NCI-H187 treated with DMSO at 0.1 percent for 48 hours (cell line): ENCODE measurements around the gene EPHA6.
"Not testable (repeated sequence)": the region's sequence is repeated elsewhere in the genome, so short reads cannot be mapped to it uniquely, and the experiment has no call there.

Source experiments
- DNase-seq: peaks from one replicate; lab custom pipeline; 2025; lab: John Stamatoyannopoulos, UW

The EPHA6 gene

GRCh38 chr3:97181704-97182103, 367.3 kb downstream of the EPHA6 start:
- no peak for DNase-seq

- DNase-seq: no peak
Measured at GRCh38 chr3:97187771-97188170, 373.4 kb downstream of the EPHA6 start.

- DNase-seq: no peak
Measured at GRCh38 chr3:97189835-97190234, 375.4 kb downstream of the EPHA6 start.

GRCh38 chr3:97197083-97197482, 382.7 kb downstream of the EPHA6 start:
- no peak for DNase-seq

- no peak for DNase-seq
Measured at GRCh38 chr3:97197830-97198229, 383.4 kb downstream of the EPHA6 start.

GRCh38 chr3:97200387-97200786, 386.0 kb downstream of the EPHA6 start:
- no peak for DNase-seq

DNA sequence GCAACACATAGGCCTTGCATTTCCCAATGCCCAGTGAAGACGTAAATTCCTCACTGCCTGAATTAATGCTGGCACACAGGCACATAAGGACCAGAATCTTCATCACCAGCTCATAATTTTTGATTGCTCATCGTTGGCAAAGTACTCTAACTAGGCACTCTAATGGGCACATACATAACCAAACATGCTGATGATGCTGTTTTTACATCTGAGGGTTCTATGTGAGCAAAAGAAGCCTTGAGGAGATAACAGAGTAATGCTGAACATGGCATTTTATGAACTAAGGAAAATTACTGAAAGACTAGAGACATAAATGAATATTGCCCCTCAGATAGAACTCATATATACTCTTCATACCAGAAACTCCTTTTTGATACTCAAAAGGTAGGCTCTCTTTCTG, 387.4 kb downstream of the EPHA6 start:
- no peak for DNase-seq

- no peak for DNase-seq
Measured at GRCh38 chr3:97228966-97229365, 414.6 kb downstream of the EPHA6 start.

DNA sequence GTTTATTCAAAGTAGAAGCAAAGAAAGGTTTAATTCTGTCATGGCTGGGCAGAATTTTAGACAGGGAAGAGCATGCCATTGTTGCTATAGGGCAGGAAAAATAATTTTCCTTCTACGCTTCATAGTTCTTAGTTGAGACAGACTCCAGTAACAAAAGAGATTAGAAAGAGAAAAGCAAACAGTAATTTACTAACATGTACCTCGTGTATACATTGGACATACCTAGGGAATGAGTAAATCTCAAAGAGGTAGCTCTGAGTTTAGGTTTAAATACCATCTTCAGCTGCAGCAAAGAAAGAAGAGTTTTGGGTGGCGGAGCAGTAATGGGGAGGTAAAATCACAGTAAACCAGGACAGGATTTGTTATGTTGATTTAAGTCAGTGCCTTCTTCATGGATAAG, 416.1 kb downstream of the EPHA6 start:
- no peak for DNase-seq

DNA sequence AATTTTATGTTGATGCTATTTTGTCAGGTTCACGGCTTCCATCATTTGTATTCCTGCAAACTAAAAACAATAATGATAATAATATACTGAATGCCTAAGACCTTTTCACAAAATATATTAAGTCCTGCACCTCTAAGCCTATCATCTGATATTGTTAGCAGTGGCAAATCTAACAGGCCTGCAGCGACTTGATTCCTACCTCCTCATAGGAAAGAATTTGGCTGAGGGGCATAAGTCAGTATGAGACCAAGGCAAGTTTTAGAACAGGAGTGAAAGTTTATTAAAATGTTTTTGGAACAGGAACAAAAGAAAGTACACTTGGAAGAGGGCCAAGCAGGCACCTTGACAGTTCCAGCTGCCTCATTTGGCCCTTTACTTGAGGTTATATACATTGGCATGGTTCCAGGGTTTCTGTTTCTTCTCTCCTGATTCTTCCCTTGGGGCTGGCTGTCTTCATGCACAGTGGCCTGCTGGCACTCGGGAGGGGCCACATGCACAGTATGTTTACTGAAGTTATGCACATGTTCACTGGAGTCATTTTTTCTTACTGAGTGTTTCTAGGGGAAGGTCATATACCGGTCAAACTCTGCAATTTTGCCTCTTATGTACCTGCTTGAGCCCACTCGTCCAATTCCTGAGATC, 418.1 kb downstream of the EPHA6 start:
- DNase-seq: no peak

GRCh38 chr3:97235179-97235578, 420.8 kb downstream of the EPHA6 start:
- DNase-seq: no peak

GRCh38 chr3:97235611-97236315, 421.4 kb downstream of the EPHA6 start:
- no peak for DNase-seq

DNA sequence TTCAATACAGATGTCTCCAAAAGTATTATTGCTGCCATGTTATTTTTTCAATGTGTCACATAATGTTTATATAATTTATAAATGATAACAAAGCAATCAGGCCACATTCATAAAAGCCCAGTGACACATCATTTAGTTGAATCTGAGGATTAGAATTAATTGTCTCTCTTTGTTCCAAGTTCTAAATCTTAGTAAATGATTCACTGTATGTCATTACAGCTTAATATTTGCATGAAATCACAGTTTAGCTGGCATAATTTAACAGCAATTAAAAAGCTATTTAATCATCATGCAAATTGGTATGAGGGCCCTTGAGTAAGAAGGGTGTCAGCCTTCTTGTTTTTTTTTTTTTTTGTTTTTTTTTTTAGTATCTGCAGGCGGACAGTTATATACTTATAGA, 427.0 kb downstream of the EPHA6 start:
- no peak for DNase-seq

DNA sequence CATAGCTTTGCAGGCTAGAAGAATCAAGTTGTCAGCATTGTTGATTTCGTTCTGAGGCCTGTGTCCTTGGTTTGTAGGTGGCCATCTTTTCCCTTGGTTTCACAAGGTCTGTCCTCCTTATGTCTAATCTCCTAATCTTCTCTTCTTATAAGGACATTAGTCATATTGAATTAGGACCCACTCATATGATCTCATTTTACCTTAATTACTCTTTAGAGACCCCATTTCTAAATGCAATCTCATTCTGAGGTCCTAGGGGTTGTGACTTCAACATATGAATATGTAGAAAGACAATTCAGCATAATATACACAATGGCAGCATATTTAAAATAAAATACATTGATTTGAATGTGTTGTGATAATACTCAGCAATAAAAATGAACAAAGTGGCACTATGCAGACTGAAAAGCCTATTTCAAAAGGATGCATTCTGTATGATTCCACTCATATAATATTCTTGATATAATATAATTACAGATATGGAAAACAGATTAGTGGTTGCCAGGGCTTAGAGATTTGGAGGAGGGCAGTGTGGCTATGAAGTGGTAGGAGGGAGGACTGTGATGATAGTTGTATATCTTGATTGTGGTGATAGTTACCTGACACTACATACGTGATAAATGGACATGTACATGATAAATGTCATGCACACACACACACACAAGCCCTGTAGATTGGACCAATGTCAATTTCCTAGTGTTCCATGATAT, 431.0 kb downstream of the EPHA6 start:
- no peak for DNase-seq

DNA sequence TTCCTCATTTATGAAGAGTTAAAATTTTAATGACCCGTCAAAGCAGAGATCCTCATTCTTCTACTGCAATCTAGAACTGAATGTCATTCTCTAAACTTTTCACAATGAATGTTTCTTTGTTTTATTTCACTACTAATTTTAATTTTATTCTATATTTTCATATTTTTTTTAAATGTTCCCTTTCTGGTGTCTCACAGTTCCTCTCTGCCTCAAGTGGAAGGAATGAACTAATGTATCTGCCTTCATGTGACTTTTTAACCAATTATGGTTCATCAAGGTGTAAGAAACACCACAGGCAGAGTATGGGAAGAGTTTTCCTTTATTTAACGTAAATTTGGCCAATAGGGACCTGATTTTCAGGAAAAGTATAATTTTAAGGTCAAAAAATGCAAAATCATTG, 441.7 kb downstream of the EPHA6 start:
- DNase-seq: no peak

GRCh38 chr3:97257942-97258697, 443.7 kb downstream of the EPHA6 start:
- DNase-seq: no peak

DNA sequence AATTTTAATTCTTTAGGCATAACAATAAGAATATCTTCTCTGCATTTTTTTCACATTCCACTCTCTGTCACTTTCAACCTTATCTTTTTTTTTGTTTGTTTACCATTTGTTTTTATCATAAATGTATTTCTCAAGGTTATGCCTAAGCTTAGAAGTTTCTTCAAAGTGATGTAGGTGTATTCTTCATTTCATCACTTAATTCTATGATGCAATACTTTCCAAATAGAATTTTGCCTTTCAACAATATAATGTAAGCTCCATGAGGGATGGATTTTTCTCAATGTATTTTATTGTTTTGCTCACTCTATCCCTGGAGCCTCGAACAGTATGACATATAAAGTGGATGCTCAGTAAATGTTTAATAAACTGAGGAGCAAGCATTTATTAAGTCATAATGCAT, 444.9 kb downstream of the EPHA6 start:
- no peak for DNase-seq

DNA sequence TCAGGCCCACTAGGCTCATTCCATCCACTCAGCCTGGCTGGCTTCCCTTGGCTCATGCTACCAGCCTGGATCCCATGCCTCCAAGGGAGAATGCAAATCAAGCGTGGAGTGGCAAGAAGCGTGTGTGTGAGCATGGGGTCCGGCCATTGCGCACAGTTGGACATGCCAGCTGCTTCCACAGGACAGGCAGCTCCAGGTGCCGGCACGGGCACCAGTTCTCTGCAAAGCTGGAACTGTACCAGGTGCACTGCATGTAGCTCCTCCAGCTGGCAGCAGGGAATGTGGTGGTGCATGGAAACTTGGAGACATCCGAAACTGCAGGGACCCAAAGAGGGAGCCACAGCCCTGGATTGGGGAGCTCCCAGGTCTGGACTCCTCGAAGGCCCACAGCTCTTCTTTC, 449.8 kb downstream of the EPHA6 start:
- no peak for DNase-seq

DNA sequence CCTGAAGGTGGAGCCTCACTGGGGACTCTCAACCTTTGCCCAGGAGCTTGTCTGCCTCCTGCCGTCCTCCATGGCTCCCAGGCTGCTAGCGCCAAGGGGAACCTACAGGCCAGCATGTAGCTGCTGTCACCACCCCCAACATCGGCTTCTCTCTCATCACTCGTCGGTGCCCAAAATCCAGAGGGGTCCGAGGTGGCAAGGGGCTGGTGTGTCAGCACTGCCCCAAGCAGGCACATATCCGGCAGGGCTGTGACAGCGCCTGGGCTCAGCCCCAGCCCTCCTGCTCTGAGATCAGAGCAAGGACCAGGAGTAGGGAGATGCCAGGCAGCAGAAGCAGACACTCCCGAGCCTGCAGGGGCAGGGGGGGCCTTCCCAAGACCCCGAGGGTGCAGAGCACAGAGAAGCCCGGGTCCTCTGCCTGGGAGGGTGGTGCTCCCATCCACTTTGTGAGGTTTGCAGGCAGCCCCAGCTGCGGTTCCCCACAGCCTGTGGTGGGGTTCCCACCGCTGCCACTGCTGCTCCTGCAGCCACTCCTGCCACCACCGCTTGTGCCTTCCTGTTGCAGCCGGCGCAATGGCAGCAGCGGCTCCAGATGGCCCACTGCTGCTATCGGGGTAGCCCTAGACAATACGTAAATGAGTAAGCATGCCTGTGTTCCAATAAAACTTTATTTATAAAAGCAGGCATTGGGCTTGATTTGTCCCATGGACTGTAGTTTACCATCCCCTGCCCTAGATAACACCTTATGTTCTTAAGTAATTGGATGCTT, 451.0 kb downstream of the EPHA6 start:
- DNase-seq: no peak

DNA sequence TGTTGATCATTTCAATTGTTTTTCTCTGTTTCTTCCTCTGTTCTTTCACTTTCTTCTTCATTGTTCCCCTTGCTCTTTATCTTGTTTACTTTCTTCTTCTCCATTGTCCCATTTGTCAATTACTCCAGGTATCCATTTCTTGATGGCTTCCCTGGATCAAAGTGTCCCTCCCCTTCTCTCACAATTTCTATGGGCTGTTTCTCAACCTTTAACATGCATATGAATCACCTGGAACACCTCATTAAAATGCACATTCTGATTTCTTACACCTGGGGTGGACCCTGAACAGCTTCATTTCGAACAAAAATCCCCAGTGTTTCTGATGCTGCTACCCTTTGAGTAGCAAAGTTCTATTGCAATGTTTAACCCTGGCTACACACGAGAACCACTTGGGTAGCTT, 454.8 kb downstream of the EPHA6 start:
- no peak for DNase-seq

GRCh38 chr3:97276879-97277550, 462.6 kb downstream of the EPHA6 start:
- DNase-seq: not testable (repeated sequence)
